GM12801 (cell line): ENCODE results near the gene CREB5.

Experiments
- TF ChIP-seq, protein P1 (sequence below): IDR thresholded peaks from one replicate; pipeline ENCODE4 v1.5.1; 2011; ENCODE audit warnings: control low read depth; ENCODE audit not compliant: insufficient read length; ENCODE audit errors: extremely low read depth

The CREB5 gene

DNA sequence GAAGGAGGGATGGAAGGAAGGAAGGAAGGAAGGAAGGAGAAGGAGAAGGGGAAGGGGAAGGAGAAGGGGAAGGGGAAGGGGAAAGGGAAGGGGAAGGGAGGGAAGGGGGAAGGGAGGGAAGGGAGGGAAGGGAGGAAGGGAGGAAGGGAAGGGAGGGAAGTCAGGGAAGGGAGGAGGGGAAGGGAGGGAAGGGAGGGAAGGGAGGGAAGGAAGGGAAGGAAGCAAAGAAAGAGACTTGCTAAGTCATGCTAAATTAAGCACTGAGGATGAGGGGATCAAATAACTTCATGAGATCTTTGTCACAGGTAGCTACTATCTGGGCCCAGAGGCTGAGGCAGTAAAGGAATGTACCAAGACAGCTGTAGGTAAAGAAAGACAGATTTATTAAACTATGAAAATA lies 429.4 kb downstream of the CREB5 start:
- TF ChIP-seq, protein P1, sequence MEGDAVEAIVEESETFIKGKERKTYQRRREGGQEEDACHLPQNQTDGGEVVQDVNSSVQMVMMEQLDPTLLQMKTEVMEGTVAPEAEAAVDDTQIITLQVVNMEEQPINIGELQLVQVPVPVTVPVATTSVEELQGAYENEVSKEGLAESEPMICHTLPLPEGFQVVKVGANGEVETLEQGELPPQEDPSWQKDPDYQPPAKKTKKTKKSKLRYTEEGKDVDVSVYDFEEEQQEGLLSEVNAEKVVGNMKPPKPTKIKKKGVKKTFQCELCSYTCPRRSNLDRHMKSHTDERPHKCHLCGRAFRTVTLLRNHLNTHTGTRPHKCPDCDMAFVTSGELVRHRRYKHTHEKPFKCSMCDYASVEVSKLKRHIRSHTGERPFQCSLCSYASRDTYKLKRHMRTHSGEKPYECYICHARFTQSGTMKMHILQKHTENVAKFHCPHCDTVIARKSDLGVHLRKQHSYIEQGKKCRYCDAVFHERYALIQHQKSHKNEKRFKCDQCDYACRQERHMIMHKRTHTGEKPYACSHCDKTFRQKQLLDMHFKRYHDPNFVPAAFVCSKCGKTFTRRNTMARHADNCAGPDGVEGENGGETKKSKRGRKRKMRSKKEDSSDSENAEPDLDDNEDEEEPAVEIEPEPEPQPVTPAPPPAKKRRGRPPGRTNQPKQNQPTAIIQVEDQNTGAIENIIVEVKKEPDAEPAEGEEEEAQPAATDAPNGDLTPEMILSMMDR = no peak

DNA sequence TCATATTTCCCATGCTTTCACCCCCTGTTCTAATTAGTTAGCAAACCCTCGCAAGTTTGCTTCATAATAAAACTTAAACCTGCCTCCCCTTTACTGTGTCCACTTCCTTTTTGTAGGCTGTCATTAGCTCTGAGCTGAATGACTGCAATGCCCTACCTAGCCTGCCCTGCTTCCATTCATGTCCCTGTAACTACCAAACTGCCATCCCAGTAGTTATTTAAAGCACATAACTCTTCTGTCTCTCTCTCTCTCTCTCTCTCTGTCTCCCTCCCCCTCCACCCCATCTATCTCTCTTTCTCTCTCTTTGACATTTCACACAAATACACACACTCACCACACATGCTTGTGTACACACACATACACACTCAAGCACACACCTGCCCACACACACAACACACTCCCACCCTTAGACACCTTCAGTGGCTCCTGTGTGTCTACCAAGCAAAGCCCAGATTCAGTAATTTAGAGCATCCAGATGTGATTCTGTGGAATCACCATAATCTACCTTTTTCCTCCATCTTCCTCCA lies 430.5 kb downstream of the CREB5 start:
- TF ChIP-seq, protein P1 = no peak

DNA sequence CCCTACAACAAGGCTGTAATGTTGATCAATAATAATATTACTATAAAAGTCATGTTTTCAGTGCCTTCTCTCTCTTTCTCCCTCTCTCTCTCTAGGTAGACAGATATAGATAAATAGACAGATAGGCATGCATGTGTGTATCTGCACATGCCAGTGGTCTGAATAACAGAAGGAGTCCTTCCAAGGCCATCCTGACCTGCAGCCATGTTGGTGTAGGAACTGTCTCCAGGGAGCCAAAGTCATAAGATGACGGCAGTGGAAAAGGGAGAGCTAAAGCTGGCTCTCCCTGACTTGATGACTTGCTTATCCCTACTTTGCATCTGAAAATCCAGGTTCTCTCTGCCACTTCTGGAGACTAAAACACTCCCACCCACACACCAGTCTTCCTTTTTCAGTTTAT lies 432.8 kb downstream of the CREB5 start:
- TF ChIP-seq, protein P1 = no peak

DNA sequence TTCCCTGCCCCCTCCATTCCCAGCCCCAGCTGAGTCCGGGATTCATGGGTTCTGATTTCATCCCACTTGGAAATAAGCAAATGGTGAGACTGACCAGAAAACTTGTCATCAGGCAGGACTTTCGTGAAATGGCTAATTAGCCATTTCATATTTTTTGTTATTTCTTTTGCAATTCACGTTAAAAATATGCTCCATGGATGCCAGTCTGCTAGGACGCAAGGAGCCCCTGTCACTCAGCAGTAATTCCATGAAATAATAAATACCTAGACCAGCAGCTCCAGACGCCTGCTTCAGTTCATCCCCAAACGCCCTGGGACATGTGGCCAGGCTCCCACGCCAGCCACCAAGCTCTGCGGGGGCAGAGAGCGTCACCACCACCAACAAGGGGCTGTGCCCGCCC lies 434.9 kb downstream of the CREB5 start:
- TF ChIP-seq, protein P1 = no peak

DNA sequence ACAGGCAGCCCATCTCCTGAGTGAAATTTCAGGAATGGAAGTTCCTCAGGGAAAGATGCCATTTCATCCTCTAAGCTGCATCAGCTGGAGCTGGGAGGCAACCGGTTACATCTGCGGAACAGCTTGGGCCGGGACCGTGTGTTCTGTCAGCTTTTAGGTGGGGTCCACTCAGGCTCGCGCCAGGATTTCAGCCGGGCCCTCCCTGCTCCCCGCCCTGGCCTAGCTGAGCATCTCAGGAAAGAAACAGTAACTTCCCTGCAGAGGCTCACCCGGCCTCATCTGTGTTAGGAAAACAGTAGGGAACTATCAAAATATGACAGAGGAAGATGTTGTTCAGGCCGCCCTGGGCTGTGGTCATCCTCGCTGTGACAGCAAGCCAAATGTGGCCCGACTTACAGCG lies 435.4 kb downstream of the CREB5 start:
- TF ChIP-seq, protein P1 = no peak

DNA sequence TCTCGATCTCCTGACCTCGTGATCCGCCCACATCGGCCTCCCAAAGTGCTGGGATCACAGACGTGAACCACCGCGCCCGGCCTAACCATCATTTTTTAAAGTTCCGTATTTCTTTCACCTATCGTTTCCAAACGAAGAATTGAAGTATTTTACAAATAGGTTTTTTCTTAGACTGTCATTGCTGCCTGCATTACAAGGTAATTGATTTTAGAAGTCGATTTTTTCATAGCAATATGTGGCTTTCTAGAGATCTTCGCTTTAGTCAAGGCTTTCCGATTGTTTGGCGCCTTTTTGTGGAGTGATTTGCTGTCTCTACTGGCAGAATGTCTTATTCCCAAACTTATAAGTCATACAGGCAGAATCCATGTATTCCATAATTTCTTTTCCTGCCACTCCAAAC lies 436.6 kb downstream of the CREB5 start:
- TF ChIP-seq, protein P1 = no peak

DNA sequence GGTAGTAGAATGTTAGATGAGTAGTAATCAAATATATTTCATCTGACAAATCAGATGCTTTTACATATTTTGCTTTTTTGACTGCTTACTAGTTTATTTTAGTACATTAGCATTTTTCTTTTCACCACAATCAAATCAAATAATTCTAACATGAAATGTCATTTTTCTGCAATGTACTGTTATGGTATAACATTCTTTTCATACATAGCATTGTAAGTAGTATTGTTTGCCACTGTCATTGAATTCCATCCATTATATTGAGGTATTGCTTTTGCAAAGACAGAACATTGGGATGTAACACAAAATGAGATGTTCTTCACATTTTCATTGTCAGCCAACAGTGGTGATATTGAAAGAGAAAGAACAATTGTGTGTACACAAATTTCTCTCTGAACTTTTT lies 438.4 kb downstream of the CREB5 start:
- TF ChIP-seq, protein P1 = no peak

DNA sequence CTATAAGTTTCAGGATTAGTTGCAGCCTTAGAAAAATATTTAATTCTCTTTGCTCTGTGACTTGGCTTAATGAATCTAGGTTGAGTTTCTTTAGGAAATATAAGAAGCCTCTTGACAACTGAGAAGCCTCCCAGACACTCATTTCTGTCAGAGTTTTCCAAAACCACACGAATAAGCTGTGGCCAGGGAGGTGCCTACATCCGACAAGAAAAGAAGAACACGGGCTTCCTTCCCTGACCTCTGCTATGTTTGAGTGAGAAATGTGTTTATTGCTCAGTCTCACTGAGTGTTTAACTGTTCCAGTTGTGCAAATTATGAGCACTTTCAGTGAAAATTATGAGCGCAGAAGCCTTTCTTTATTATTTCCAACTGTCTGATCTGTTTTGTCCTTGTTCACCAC lies 440.8 kb downstream of the CREB5 start:
- TF ChIP-seq, protein P1 = no peak
